ENCODE measurements around the gene CINP. TPM values are rescaled to one million over a fixed set of nuclear protein-coding genes. Genes with fewer than 3 reads are reported as not detected.

CINP gene
- total RNA-seq, 1 donor from 2014 or later, result 25.9 TPM

DNA sequence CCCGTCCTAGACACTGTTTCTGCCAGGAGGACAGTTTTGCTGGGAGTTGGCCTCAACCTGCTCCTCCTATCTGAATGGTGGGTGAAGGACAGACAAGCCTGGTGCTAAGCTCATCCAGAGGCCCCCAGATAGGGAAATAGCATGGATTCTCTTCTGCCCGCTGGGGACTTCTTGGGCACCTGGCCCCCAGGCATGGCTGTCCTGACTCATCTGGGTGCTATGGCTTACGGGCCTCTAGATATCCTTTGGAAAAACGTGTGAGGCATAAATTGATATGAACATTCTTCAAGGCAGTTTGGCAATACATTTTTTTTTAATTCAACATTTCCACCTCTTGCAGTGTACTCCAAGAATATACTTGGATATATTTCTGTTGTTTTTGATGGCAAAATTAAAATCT, 8.7 kb upstream of the CINP start:
- DNase-seq, result no peak
- H3K27ac Mint-ChIP-seq (ENCODE audit: unreplicated experiment), result no peak overlapping the region
- H3K4me1 Mint-ChIP-seq (ENCODE audit: low read depth, unreplicated experiment), result no peaks in the 10 kb centered on the region

GRCh38 chr14:102370305-102370809, 7.7 kb upstream of the CINP start:
- Mint-ChIP-seq H3K27me3 (ENCODE audit: unreplicated experiment) (no peaks in the 10 kb centered on the region), H3K27ac (ENCODE audit: unreplicated experiment) (no peak overlapping the region), H3K4me3 (ENCODE audit: unreplicated experiment) (no peak overlapping the region), H3K4me1 (ENCODE audit: low read depth, unreplicated experiment) (no peaks in the 10 kb centered on the region), H3K9me3 (ENCODE audit: unreplicated experiment) (peaks cover 2% of the 10 kb centered on the region), H3K36me3 (ENCODE audit: unreplicated experiment) (no peaks in the 10 kb centered on the region)
- TF ChIP-seq, protein P1, sequence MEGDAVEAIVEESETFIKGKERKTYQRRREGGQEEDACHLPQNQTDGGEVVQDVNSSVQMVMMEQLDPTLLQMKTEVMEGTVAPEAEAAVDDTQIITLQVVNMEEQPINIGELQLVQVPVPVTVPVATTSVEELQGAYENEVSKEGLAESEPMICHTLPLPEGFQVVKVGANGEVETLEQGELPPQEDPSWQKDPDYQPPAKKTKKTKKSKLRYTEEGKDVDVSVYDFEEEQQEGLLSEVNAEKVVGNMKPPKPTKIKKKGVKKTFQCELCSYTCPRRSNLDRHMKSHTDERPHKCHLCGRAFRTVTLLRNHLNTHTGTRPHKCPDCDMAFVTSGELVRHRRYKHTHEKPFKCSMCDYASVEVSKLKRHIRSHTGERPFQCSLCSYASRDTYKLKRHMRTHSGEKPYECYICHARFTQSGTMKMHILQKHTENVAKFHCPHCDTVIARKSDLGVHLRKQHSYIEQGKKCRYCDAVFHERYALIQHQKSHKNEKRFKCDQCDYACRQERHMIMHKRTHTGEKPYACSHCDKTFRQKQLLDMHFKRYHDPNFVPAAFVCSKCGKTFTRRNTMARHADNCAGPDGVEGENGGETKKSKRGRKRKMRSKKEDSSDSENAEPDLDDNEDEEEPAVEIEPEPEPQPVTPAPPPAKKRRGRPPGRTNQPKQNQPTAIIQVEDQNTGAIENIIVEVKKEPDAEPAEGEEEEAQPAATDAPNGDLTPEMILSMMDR (IDR thresholded peaks at IDR 0.05; ENCODE audit: partially characterized antibody, unreplicated experiment), result no peak
- DNase-seq, result no peak

More for the DNA sequence above, 8.7 kb upstream of the CINP start:
- Mint-ChIP-seq H3K27me3 (ENCODE audit: unreplicated experiment) (no peaks in the 10 kb centered on the region), H3K4me3 (ENCODE audit: unreplicated experiment) (no peak overlapping the region), H3K36me3 (ENCODE audit: unreplicated experiment) (no peaks in the 10 kb centered on the region), H3K9me3 (ENCODE audit: unreplicated experiment) (peaks cover 2% of the 10 kb centered on the region)
- TF ChIP-seq, protein P1 (IDR thresholded peaks at IDR 0.05; ENCODE audit: partially characterized antibody, unreplicated experiment), result no peak

DNA sequence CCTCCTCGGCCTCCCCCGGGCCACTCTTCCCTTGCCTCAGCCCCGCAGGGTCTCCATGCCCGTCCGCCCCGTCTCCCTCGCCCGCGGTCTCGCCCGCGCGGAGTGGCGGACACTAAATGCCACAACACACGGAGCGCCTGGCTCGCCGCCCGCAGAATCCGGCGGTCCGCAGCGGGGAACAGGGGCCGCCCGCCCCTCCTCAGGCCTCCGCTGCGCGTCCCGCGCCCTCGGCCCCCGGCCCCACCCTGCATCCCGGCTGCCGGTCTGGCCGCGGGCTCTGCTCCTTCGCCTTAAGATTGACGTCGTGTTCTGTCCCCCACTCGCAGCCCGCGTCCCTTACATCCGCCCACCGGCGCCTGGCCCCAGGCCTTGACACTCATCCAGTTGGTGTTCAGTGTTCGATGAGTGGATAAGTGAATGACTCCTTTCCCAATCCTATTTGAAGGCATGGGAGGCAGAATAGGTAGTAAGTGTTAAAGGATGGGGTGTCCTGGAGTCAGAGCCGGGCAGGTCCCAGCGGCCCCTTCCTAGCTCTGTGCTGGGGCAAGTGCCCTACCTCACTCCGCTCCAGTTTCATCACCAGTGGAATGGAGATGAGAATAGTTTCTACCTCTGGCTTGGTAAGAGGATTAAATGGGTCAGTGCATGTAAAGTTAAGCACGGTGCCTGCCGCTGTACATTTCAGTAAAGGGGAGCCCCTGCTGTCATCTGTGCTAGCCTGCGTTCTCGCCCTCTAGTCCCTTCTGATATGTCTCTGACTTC, 673 bp upstream of the CINP start:
- no peak for DNase-seq
- TF ChIP-seq, protein P1 (IDR thresholded peaks at IDR 0.05; ENCODE audit: partially characterized antibody, unreplicated experiment), result no peak
- H3K36me3 Mint-ChIP-seq (ENCODE audit: unreplicated experiment), result no peaks in the 10 kb centered on the region
- no peaks in the 10 kb centered on the region for H3K27me3 Mint-ChIP-seq (ENCODE audit: unreplicated experiment)
- H3K27ac Mint-ChIP-seq (ENCODE audit: unreplicated experiment), result peak overlapping the region; percentile 74
- H3K9me3 Mint-ChIP-seq (ENCODE audit: unreplicated experiment), result peaks cover 6% of the 10 kb centered on the region
- no peak overlapping the region for H3K4me3 Mint-ChIP-seq (ENCODE audit: unreplicated experiment)
- H3K4me1 Mint-ChIP-seq (ENCODE audit: low read depth, unreplicated experiment), result peaks cover 10% of the 10 kb centered on the region

DNA sequence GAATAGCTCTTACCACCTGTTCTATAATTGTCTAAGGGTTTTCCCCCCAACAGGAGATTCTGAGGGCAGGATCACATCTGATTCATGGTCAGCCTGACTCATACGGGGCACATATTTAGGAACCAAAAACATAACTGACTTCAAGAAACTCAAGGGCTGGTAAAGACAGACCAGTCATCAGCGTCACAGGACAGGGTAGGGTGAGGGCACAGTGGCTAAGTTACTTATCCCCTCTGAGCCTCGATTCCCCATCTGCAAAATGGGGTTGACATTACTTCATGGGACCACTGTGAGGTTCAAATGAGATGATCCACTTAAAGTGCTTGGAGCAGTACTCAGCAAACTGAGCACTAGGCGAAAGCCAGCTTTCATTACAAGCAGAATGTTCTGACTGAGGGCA, 606 bp downstream of the CINP start:
- no peaks in the 10 kb centered on the region for H3K36me3 Mint-ChIP-seq (ENCODE audit: unreplicated experiment)
- H3K27me3 Mint-ChIP-seq (ENCODE audit: unreplicated experiment), result no peaks in the 10 kb centered on the region
- H3K9me3 Mint-ChIP-seq (ENCODE audit: unreplicated experiment), result peaks cover 6% of the 10 kb centered on the region
- H3K4me1 Mint-ChIP-seq (ENCODE audit: low read depth, unreplicated experiment), result peaks cover 10% of the 10 kb centered on the region
- H3K27ac Mint-ChIP-seq (ENCODE audit: unreplicated experiment), result peak overlapping the region; percentile 94
- peak overlapping the region; percentile 93 for H3K4me3 Mint-ChIP-seq (ENCODE audit: unreplicated experiment)
- no peak for DNase-seq
- TF ChIP-seq, protein P1 (IDR thresholded peaks at IDR 0.05; ENCODE audit: partially characterized antibody, unreplicated experiment), result no peak

DNA sequence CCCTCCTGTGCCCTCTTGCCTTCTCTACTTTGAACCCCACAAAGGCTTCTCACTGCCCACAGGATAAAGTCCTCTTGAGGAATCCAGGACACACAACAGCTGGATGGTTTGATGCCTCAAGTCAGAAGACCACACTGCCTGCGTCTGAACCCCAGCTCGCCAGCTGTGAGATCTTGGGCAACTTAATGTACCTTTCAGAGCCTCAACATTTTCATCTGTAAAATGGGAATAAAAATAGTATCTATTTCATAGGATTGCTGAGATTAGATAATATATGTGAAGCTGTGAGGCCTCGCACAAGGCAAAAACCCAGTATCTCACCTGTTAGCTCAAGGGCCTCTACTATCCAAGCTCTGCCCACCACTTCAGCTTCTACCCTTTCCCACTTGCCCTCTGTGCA, 2.3 kb downstream of the CINP start:
- H3K36me3 Mint-ChIP-seq (ENCODE audit: unreplicated experiment), result no peaks in the 10 kb centered on the region
- no peak overlapping the region for H3K27ac Mint-ChIP-seq (ENCODE audit: unreplicated experiment)
- TF ChIP-seq, protein P1 (IDR thresholded peaks at IDR 0.05; ENCODE audit: partially characterized antibody, unreplicated experiment), result no peak
- H3K9me3 Mint-ChIP-seq (ENCODE audit: unreplicated experiment), result peaks cover 6% of the 10 kb centered on the region
- DNase-seq, result no peak
- peaks cover 10% of the 10 kb centered on the region for H3K4me1 Mint-ChIP-seq (ENCODE audit: low read depth, unreplicated experiment)
- no peak overlapping the region for H3K4me3 Mint-ChIP-seq (ENCODE audit: unreplicated experiment)
- H3K27me3 Mint-ChIP-seq (ENCODE audit: unreplicated experiment), result no peaks in the 10 kb centered on the region
